WTC11 (cell line): ENCODE results near the gene FAM111B. TPM values are rescaled to one million over a fixed set of nuclear protein-coding genes. Genes with fewer than 3 reads are reported as not detected.
"Not testable (repeated sequence)": the region's sequence is repeated elsewhere in the genome, so short reads cannot be mapped to it uniquely, and the experiment has no call there.

Source experiments
- ATAC-seq: fragments of 200-7000 bp; cut with Tn5 transposase; 2 replicates; pipeline ENCODE4 v1.10.0; 2021; ENCODE audit warnings: mild to moderate bottlenecking, moderate library complexity
- CTCF ChIA-PET: fragments of 300-600 bp; sonication (Branson Sonifier 250); formaldehyde crosslinking; loops from one replicate; lab custom pipeline; 2021; ENCODE audit warnings: antibody characterized with exemption; lab: Charles Lee
- POLR2A ChIA-PET: fragments of 350-600 bp; sonication (Branson Sonifier 250); formaldehyde crosslinking; loops from one replicate; lab custom pipeline; 2021; ENCODE audit warnings: antibody characterized with exemption; lab: Charles Lee
- DNase-seq: peaks from one replicate; pipeline ENCODE4 v3.0.0; 2021; ENCODE audit warnings: low spot score
- H3K27ac Mint-ChIP-seq: 2 replicates; pipeline ENCODE4 v1.8.0; 2021; ENCODE audit warnings: mixed read lengths
- H3K27me3 Mint-ChIP-seq: 2 replicates; pipeline ENCODE4 v1.8.0; 2021; ENCODE audit warnings: low read depth, mild to moderate bottlenecking, moderate library complexity, mixed read lengths
- H3K36me3 Mint-ChIP-seq: 2 replicates; pipeline ENCODE4 v1.8.0; 2021; ENCODE audit warnings: mixed read lengths
- H3K4me1 Mint-ChIP-seq: 2 replicates; pipeline ENCODE4 v1.8.0; 2022; ENCODE audit warnings: mixed read lengths
- H3K4me3 Mint-ChIP-seq: 2 replicates; pipeline ENCODE4 v1.8.0; 2021; ENCODE audit warnings: mild to moderate bottlenecking, moderate library complexity, mixed read lengths
- H3K9me3 Mint-ChIP-seq: 2 replicates; pipeline ENCODE4 v1.8.0; 2021; ENCODE audit warnings: mixed read lengths
- ELF4 ChIP-seq: sonication (generic); formaldehyde crosslinking; IDR thresholded peaks from 2 replicates; pipeline ENCODE4 v1.8.1; 2022; ENCODE audit warnings: low read depth, mild to moderate bottlenecking, moderate library complexity, missing genetic modification reagents
- SMAD3 ChIP-seq: sonication (generic); formaldehyde crosslinking; IDR thresholded peaks from 2 replicates; pipeline ENCODE4 v1.8.0; 2022; ENCODE audit warnings: missing genetic modification reagents, mild to moderate bottlenecking, borderline replicate concordance
- SP1 ChIP-seq: sonication (generic); formaldehyde crosslinking; conservative IDR thresholded peaks from 2 replicates; pipeline ENCODE4 v1.8.1; 2022; ENCODE audit warnings: missing genetic modification reagents
- TCF7 ChIP-seq: sonication (generic); formaldehyde crosslinking; IDR thresholded peaks from 2 replicates; pipeline ENCODE4 v1.8.0; 2022; ENCODE audit warnings: mild to moderate bottlenecking, low read depth, missing genetic modification reagents, moderate library complexity
- total RNA-seq: library from RNA; stranded (reverse); gene quantifications from 3 replicates; pipeline ENCODE4 v1.2.3, GENCODE V29; 2021
- TF ChIP-seq, protein P1 (sequence below): sonication (generic); formaldehyde crosslinking; IDR thresholded peaks from 2 replicates; pipeline ENCODE4 v1.8.0; 2023; ENCODE audit warnings: missing genetic modification reagents, mild to moderate bottlenecking, borderline replicate concordance
- TF ChIP-seq, protein P2 (sequence below): sonication (generic); formaldehyde crosslinking; IDR thresholded peaks from 2 replicates; pipeline ENCODE4 v1.8.0; 2022; ENCODE audit warnings: mild to moderate bottlenecking, missing genetic modification reagents
- TF ChIP-seq, protein P3 (sequence below): sonication (generic); formaldehyde crosslinking; conservative IDR thresholded peaks from 2 replicates; pipeline ENCODE4 v1.8.1; 2022; ENCODE audit warnings: mild to moderate bottlenecking, missing genetic modification reagents
- TF ChIP-seq, protein P4 (sequence below): fragments of 200-600 bp; IDR thresholded peaks from 2 replicates; pipeline ENCODE4 v1.8.0; 2022; ENCODE audit warnings: antibody characterized with exemption
- TF ChIP-seq, protein P5 (sequence below): sonication (generic); formaldehyde crosslinking; IDR thresholded peaks from 2 replicates; pipeline ENCODE4 v1.8.1; 2023; ENCODE audit warnings: mild to moderate bottlenecking, moderate library complexity, missing genetic modification reagents
- TF ChIP-seq, protein P6 (sequence below): fragments of 250-450 bp; sonication (Bioruptor Pico); IDR thresholded peaks from 2 replicates; pipeline ENCODE4 v1.9.0; 2021; ENCODE audit warnings: mild to moderate bottlenecking, borderline replicate concordance
- TF ChIP-seq, protein P7 (sequence below): sonication (generic); formaldehyde crosslinking; IDR thresholded peaks from 2 replicates; pipeline ENCODE4 v1.8.0; 2022; ENCODE audit warnings: mild to moderate bottlenecking, missing genetic modification reagents
- TF ChIP-seq, protein P8 (sequence below): sonication (generic); formaldehyde crosslinking; IDR thresholded peaks from 2 replicates; pipeline ENCODE4 v1.8.0; 2022; ENCODE audit warnings: mild to moderate bottlenecking, missing genetic modification reagents

The FAM111B gene
- total RNA-seq, 1 experiment from 2014 or later, result 25.5 TPM

DNA sequence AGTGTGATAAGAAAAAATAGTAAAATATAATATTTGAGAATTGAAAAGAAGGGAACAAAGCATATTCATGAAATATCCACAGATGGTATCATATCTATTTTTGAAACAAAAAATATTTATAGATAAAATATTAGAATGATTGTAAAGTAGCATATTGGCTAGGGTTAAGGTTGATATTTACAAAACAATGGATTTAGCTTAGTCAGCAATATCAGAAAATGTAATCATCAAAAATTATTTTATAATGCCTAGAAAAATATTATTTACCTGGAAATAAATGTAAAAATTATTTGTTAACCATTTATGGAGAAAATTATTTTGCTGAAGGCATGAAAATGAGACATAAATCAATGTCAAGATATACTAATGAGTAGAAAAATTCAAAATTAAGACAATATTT lies 12.8 kb downstream of the FAM111B start (continued):
- TF ChIP-seq, protein P1, sequence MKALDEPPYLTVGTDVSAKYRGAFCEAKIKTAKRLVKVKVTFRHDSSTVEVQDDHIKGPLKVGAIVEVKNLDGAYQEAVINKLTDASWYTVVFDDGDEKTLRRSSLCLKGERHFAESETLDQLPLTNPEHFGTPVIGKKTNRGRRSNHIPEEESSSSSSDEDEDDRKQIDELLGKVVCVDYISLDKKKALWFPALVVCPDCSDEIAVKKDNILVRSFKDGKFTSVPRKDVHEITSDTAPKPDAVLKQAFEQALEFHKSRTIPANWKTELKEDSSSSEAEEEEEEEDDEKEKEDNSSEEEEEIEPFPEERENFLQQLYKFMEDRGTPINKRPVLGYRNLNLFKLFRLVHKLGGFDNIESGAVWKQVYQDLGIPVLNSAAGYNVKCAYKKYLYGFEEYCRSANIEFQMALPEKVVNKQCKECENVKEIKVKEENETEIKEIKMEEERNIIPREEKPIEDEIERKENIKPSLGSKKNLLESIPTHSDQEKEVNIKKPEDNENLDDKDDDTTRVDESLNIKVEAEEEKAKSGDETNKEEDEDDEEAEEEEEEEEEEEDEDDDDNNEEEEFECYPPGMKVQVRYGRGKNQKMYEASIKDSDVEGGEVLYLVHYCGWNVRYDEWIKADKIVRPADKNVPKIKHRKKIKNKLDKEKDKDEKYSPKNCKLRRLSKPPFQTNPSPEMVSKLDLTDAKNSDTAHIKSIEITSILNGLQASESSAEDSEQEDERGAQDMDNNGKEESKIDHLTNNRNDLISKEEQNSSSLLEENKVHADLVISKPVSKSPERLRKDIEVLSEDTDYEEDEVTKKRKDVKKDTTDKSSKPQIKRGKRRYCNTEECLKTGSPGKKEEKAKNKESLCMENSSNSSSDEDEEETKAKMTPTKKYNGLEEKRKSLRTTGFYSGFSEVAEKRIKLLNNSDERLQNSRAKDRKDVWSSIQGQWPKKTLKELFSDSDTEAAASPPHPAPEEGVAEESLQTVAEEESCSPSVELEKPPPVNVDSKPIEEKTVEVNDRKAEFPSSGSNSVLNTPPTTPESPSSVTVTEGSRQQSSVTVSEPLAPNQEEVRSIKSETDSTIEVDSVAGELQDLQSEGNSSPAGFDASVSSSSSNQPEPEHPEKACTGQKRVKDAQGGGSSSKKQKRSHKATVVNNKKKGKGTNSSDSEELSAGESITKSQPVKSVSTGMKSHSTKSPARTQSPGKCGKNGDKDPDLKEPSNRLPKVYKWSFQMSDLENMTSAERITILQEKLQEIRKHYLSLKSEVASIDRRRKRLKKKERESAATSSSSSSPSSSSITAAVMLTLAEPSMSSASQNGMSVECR (CRISPR knock-in tag), result no peak
- TF ChIP-seq ELF4 (CRISPR knock-in tag) (no peak), TCF7 (CRISPR knock-in tag) (no peak)

DNA sequence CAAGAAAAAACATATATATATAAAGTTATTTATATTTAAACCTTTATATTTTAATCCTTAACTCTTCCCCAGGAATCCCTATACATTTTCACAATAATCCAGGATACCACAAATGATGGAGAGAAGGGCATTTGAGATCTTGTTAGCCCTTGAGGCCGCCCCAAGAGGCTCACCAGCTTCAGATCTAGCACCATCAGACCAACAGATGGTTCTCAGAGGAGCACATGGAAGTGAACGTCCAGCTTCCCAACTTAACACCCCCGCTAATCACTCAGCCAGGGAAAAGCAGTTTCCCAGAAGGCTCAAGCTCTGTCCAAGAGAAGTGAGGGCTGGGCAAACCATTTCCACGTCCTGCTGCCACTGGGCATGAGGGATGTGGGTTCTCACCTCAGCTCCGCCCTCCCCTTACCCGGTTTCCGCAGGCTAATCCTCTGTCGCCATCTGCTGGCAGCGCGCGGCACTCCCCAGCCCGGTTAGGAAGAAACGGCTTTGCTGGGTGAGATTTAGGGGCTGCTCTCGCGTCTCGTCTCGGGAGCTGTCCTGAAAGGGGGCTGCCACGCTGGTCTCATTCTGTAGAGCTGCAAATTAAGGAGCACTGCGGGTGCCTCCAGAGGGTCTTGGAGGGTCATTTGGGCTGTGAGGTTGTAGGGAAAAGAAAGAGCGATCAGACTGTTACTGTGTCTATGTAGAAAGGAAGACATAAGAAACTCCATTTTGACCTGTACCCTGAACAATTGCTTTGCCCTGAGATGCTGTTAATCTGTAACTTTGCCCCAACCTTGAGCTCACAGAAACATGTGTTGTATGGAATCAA lies 28.8 kb downstream of the FAM111B start:
- peaks cover 36% of the 10 kb centered on the region for H3K9me3 Mint-ChIP-seq
- H3K27ac Mint-ChIP-seq, result no peak overlapping the region
- 0 out of 2 replicates have a peak, but pooled peaks have one; percentile 38 for TF ChIP-seq SMAD3
- TF ChIP-seq, protein P2, sequence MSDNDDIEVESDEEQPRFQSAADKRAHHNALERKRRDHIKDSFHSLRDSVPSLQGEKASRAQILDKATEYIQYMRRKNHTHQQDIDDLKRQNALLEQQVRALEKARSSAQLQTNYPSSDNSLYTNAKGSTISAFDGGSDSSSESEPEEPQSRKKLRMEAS (CRISPR knock-in tag), result peak; percentile 56; the same call in 1 of the 2 replicates
- TF ChIP-seq, protein P3, sequence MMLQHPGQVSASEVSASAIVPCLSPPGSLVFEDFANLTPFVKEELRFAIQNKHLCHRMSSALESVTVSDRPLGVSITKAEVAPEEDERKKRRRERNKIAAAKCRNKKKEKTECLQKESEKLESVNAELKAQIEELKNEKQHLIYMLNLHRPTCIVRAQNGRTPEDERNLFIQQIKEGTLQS (CRISPR knock-in tag), result no peak
- TF ChIP-seq, protein P4, sequence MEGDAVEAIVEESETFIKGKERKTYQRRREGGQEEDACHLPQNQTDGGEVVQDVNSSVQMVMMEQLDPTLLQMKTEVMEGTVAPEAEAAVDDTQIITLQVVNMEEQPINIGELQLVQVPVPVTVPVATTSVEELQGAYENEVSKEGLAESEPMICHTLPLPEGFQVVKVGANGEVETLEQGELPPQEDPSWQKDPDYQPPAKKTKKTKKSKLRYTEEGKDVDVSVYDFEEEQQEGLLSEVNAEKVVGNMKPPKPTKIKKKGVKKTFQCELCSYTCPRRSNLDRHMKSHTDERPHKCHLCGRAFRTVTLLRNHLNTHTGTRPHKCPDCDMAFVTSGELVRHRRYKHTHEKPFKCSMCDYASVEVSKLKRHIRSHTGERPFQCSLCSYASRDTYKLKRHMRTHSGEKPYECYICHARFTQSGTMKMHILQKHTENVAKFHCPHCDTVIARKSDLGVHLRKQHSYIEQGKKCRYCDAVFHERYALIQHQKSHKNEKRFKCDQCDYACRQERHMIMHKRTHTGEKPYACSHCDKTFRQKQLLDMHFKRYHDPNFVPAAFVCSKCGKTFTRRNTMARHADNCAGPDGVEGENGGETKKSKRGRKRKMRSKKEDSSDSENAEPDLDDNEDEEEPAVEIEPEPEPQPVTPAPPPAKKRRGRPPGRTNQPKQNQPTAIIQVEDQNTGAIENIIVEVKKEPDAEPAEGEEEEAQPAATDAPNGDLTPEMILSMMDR, result peak; percentile 92
- TF ChIP-seq, protein P5, sequence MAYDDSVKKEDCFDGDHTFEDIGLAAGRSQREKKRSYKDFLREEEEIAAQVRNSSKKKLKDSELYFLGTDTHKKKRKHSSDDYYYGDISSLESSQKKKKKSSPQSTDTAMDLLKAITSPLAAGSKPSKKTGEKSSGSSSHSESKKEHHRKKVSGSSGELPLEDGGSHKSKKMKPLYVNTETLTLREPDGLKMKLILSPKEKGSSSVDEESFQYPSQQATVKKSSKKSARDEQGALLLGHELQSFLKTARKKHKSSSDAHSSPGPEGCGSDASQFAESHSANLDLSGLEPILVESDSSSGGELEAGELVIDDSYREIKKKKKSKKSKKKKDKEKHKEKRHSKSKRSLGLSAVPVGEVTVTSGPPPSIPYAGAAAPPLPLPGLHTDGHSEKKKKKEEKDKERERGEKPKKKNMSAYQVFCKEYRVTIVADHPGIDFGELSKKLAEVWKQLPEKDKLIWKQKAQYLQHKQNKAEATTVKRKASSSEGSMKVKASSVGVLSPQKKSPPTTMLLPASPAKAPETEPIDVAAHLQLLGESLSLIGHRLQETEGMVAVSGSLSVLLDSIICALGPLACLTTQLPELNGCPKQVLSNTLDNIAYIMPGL, result 0 out of 2 replicates have a peak, but pooled peaks have one; percentile 33
- TF ChIP-seq, protein P6, sequence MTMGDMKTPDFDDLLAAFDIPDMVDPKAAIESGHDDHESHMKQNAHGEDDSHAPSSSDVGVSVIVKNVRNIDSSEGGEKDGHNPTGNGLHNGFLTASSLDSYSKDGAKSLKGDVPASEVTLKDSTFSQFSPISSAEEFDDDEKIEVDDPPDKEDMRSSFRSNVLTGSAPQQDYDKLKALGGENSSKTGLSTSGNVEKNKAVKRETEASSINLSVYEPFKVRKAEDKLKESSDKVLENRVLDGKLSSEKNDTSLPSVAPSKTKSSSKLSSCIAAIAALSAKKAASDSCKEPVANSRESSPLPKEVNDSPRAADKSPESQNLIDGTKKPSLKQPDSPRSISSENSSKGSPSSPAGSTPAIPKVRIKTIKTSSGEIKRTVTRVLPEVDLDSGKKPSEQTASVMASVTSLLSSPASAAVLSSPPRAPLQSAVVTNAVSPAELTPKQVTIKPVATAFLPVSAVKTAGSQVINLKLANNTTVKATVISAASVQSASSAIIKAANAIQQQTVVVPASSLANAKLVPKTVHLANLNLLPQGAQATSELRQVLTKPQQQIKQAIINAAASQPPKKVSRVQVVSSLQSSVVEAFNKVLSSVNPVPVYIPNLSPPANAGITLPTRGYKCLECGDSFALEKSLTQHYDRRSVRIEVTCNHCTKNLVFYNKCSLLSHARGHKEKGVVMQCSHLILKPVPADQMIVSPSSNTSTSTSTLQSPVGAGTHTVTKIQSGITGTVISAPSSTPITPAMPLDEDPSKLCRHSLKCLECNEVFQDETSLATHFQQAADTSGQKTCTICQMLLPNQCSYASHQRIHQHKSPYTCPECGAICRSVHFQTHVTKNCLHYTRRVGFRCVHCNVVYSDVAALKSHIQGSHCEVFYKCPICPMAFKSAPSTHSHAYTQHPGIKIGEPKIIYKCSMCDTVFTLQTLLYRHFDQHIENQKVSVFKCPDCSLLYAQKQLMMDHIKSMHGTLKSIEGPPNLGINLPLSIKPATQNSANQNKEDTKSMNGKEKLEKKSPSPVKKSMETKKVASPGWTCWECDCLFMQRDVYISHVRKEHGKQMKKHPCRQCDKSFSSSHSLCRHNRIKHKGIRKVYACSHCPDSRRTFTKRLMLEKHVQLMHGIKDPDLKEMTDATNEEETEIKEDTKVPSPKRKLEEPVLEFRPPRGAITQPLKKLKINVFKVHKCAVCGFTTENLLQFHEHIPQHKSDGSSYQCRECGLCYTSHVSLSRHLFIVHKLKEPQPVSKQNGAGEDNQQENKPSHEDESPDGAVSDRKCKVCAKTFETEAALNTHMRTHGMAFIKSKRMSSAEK (CRISPR knock-in tag), result no peak
- TF ChIP-seq, protein P7, sequence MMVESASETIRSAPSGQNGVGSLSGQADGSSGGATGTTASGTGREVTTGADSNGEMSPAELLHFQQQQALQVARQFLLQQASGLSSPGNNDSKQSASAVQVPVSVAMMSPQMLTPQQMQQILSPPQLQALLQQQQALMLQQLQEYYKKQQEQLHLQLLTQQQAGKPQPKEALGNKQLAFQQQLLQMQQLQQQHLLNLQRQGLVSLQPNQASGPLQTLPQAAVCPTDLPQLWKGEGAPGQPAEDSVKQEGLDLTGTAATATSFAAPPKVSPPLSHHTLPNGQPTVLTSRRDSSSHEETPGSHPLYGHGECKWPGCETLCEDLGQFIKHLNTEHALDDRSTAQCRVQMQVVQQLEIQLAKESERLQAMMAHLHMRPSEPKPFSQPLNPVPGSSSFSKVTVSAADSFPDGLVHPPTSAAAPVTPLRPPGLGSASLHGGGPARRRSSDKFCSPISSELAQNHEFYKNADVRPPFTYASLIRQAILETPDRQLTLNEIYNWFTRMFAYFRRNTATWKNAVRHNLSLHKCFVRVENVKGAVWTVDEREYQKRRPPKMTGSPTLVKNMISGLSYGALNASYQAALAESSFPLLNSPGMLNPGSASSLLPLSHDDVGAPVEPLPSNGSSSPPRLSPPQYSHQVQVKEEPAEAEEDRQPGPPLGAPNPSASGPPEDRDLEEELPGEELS (CRISPR knock-in tag), result no peak
- TF ChIP-seq SP1 (CRISPR knock-in tag), result peak; percentile 51; the same call in 1 of the 2 replicates
- TF ChIP-seq, protein P8, sequence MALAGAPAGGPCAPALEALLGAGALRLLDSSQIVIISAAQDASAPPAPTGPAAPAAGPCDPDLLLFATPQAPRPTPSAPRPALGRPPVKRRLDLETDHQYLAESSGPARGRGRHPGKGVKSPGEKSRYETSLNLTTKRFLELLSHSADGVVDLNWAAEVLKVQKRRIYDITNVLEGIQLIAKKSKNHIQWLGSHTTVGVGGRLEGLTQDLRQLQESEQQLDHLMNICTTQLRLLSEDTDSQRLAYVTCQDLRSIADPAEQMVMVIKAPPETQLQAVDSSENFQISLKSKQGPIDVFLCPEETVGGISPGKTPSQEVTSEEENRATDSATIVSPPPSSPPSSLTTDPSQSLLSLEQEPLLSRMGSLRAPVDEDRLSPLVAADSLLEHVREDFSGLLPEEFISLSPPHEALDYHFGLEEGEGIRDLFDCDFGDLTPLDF (CRISPR knock-in tag), result no peak
- H3K36me3 Mint-ChIP-seq, result peaks cover 46% of the 10 kb centered on the region
- ATAC-seq, result peak; percentile 100
- peaks cover 6% of the 10 kb centered on the region; the same call in 1 of the 2 replicates for H3K27me3 Mint-ChIP-seq
- DNase-seq, result peak; percentile 93
- H3K4me1 Mint-ChIP-seq, result peaks cover 2% of the 10 kb centered on the region; the same call in 1 of the 2 replicates
- H3K4me3 Mint-ChIP-seq, result peak overlapping the region; percentile 59
- POLR2A ChIA-PET, result interaction anchor here (0.8 to 1.6 kb wide), 2 partner anchors 29 to 172 kb away, joined by 3 to 4 read pairs; partner anchors contain the start of gene FAM111B
- CTCF ChIA-PET, result interaction anchor here (0.6 to 2.7 kb wide), 65 partner anchors 9 to 612 kb away, joined by 3 to 92 read pairs (median 5); partner anchors contain the start of genes DTX4, FAM111B and OR5A1

- not testable (repeated sequence) for DNase-seq, H3K27me3 Mint-ChIP-seq, H3K4me3 Mint-ChIP-seq, H3K4me1 Mint-ChIP-seq, H3K27ac Mint-ChIP-seq, ATAC-seq
- ChIA-PET POLR2A (interaction anchor here (0.8 to 1.6 kb wide), 2 partner anchors 30 to 173 kb away, joined by 3 to 4 read pairs; partner anchors contain the start of gene FAM111B), CTCF (interaction anchor here (0.6 to 2.7 kb wide), 54 partner anchors 8 to 613 kb away, joined by 3 to 92 read pairs (median 5); partner anchors contain the start of genes DTX4, FAM111B and OR5A1)
- Mint-ChIP-seq H3K9me3 (peaks cover 29% of the 10 kb centered on the region), H3K36me3 (peaks cover 39% of the 10 kb centered on the region)
Observed at GRCh38 chr11:59136551-59136950, 29.5 kb downstream of the FAM111B start.
